HepG2 (cell line): Measurements from ENCODE around the gene TMEM187. TPM values are rescaled to one million over a fixed set of nuclear protein-coding genes. Genes with fewer than 3 reads are reported as not detected.
A peak's percentile ranks its signal among the peaks of the same experiment; 100 is the strongest.

Experiments
- CC2D1A ChIP-seq: sonication (generic); formaldehyde crosslinking; IDR thresholded peaks from 2 replicates; pipeline ENCODE4 v1.8.1; 2023; ENCODE audit warnings: mild to moderate bottlenecking, missing genetic modification reagents
- ELF3 ChIP-seq: IDR thresholded peaks from 2 replicates; pipeline ENCODE4 v1.6.1; 2016; ENCODE audit warnings: missing genetic modification reagents, missing compliant biosample characterization
- HNRNPK ChIP-seq: fragments of 200-400 bp; formaldehyde crosslinking; IDR thresholded peaks from 2 replicates; pipeline ENCODE4 v1.6.1; 2018; ENCODE audit warnings: low read length, low read depth, moderate library complexity, mild to moderate bottlenecking; ENCODE audit not compliant: poor library complexity, severe bottlenecking
- JDP2 ChIP-seq: sonication (generic); formaldehyde crosslinking; IDR thresholded peaks from 2 replicates; pipeline ENCODE4 v1.8.1; 2022; ENCODE audit warnings: missing genetic modification reagents, borderline replicate concordance
- NAIF1 ChIP-seq: sonication (generic); formaldehyde crosslinking; IDR thresholded peaks from 2 replicates; pipeline ENCODE4 v1.5.0; 2020; ENCODE audit warnings: mild to moderate bottlenecking, missing genetic modification reagents, borderline replicate concordance
- NCOA1 ChIP-seq: sonication (generic); formaldehyde crosslinking; IDR thresholded peaks from 2 replicates; pipeline ENCODE4 v1.9.0; 2021; ENCODE audit warnings: missing genetic modification reagents
- NKX3-1 ChIP-seq: sonication (generic); formaldehyde crosslinking; IDR thresholded peaks from 2 replicates; pipeline ENCODE4 v1.5.0; 2020; ENCODE audit warnings: missing genetic modification reagents
- POLR2A ChIP-seq, 2 experiments: IDR thresholded peaks; 2 replicates each; pipeline ENCODE4 v1.6.1; 2011; ENCODE audit warnings: low read depth in 2 of 2, low read length in 2 of 2, mild to moderate bottlenecking in 1 of 2, moderate library complexity in 1 of 2; ENCODE audit not compliant: insufficient read depth in 1 of 2
- SP140L ChIP-seq: sonication (generic); formaldehyde crosslinking; IDR thresholded peaks from 2 replicates; pipeline ENCODE4 v1.4.0; 2020; ENCODE audit warnings: missing genetic modification reagents, borderline replicate concordance
- TARDBP ChIP-seq: sonication (generic); formaldehyde crosslinking; IDR thresholded peaks from 2 replicates; pipeline ENCODE4 v1.8.0; 2022; ENCODE audit warnings: mild to moderate bottlenecking, missing genetic modification reagents
- ZNF207 ChIP-seq: fragments of 450-650 bp; IDR thresholded peaks from 2 replicates; pipeline ENCODE4 v1.6.1; 2016; ENCODE audit warnings: antibody characterized with exemption, borderline replicate concordance
- ZNF225 ChIP-seq: sonication (generic); formaldehyde crosslinking; IDR thresholded peaks from 2 replicates; pipeline ENCODE4 v1.4.0; 2020; ENCODE audit warnings: mild to moderate bottlenecking, missing genetic modification reagents
- ZNF274 ChIP-seq: sonication (generic); formaldehyde crosslinking; IDR thresholded peaks from 2 replicates; pipeline ENCODE4 v1.5.1; 2020; ENCODE audit warnings: mild to moderate bottlenecking, missing genetic modification reagents
- ZNF33A ChIP-seq: sonication (generic); formaldehyde crosslinking; IDR thresholded peaks from 2 replicates; pipeline ENCODE4 v1.5.1; 2020; ENCODE audit warnings: missing genetic modification reagents, mild to moderate bottlenecking, moderate library complexity, borderline replicate concordance
- ZNF605 ChIP-seq: sonication (generic); formaldehyde crosslinking; IDR thresholded peaks from 2 replicates; pipeline ENCODE4 v1.8.0; 2022; ENCODE audit warnings: mild to moderate bottlenecking, missing genetic modification reagents
- ZNF619 ChIP-seq: sonication (generic); formaldehyde crosslinking; IDR thresholded peaks from 2 replicates; pipeline ENCODE4 v1.4.0; 2020; ENCODE audit warnings: mild to moderate bottlenecking, missing genetic modification reagents
- ZNF816 ChIP-seq: sonication (generic); formaldehyde crosslinking; IDR thresholded peaks from 2 replicates; pipeline ENCODE4 v1.8.0; 2022; ENCODE audit warnings: missing genetic modification reagents, mild to moderate bottlenecking, borderline replicate concordance
- polyA plus RNA-seq, 8 experiments: library from polyadenylated mRNA; depleted of rRNA in 3 of 8; stranded (reverse) in 7 of 8; unstranded in 1 of 8; fragments of >200 nt; fragmentation: Illumina TruSeq in 4 of 8; extraction: Trizol in 4 of 8; gene quantifications; 2 replicates each; pipeline versions ENCODE4 v1.2.1 to v1.2.3, GENCODE V29; 2011 to 2016; ENCODE audit warnings: low read depth in 4 of 8, missing spikeins in 1 of 8, mixed read lengths in 1 of 8; ENCODE audit not compliant: insufficient read depth in 1 of 8
- total RNA-seq, 5 experiments: library from RNA; depleted of rRNA; stranded (reverse); fragments of >200 nt; fragmentation: Illumina TruSeq; extraction: Trizol; gene quantifications; 2 replicates each; pipeline ENCODE4 v1.2.3, GENCODE V29; 2016; ENCODE audit warnings: low read depth in 1 of 5
- TF ChIP-seq, protein P1 (sequence below): sonication (generic); formaldehyde crosslinking; IDR thresholded peaks from 2 replicates; pipeline ENCODE4 v1.4.0; 2020; ENCODE audit warnings: missing genetic modification reagents, borderline replicate concordance
- TF ChIP-seq, protein P2 (sequence below): sonication (generic); formaldehyde crosslinking; IDR thresholded peaks from 2 replicates; pipeline ENCODE4 v1.4.0; 2020; ENCODE audit warnings: missing genetic modification reagents
- TF ChIP-seq, protein P3 (sequence below): sonication (generic); formaldehyde crosslinking; IDR thresholded peaks from 2 replicates; pipeline ENCODE4 v1.8.0; 2023; ENCODE audit warnings: mild to moderate bottlenecking, missing genetic modification reagents
- TF ChIP-seq, protein P4 (sequence below): sonication (generic); formaldehyde crosslinking; IDR thresholded peaks from 2 replicates; pipeline ENCODE4 v1.4.0; 2020; ENCODE audit warnings: missing genetic modification reagents, borderline replicate concordance

TMEM187 gene
- total and polyA plus RNA-seq, 2 of the 13 experiments (the other 11 are each of a cell fraction or from before 2014, with no cell fraction given): 2.2 to 6.2 TPM

DNA sequence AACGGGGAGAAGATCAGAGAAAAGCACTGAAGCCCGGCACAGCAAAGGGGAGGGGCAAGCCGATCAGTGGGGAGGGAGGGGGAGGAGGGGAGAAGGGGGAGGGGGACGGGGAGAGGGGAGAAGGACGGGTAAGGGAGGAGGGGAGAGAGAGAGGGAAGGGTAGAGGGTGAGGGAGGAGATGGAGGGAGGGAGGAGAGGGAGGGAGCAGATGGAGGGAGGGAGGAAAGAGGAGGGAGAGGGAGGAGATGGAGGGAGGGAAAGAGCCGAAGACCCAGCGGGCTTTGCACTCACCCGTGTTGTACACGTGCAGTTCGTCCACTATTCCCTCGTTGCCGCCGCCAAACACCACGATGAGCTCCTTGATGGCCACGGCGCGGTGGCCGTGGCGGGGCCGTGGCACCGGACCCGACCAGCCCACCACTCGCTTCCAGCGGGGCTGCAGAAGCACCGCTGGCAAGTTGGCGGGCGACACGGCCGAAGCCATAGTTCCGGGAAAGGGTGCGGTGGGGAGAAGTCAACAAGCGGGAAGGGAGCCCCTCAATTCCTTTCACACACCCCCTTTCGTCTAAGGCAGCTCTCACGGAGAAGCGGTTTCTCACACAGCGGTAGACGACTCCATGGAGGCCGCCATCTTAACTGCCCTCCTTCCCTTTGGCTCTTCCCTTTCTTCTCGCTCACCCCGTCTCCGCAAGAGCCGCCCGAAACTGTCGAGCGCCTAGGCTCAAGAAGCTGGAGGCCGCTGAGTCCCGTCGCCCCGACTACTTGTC is 2.0 kb upstream of the TMEM187 start (continued):
- TF ChIP-seq, protein P1, sequence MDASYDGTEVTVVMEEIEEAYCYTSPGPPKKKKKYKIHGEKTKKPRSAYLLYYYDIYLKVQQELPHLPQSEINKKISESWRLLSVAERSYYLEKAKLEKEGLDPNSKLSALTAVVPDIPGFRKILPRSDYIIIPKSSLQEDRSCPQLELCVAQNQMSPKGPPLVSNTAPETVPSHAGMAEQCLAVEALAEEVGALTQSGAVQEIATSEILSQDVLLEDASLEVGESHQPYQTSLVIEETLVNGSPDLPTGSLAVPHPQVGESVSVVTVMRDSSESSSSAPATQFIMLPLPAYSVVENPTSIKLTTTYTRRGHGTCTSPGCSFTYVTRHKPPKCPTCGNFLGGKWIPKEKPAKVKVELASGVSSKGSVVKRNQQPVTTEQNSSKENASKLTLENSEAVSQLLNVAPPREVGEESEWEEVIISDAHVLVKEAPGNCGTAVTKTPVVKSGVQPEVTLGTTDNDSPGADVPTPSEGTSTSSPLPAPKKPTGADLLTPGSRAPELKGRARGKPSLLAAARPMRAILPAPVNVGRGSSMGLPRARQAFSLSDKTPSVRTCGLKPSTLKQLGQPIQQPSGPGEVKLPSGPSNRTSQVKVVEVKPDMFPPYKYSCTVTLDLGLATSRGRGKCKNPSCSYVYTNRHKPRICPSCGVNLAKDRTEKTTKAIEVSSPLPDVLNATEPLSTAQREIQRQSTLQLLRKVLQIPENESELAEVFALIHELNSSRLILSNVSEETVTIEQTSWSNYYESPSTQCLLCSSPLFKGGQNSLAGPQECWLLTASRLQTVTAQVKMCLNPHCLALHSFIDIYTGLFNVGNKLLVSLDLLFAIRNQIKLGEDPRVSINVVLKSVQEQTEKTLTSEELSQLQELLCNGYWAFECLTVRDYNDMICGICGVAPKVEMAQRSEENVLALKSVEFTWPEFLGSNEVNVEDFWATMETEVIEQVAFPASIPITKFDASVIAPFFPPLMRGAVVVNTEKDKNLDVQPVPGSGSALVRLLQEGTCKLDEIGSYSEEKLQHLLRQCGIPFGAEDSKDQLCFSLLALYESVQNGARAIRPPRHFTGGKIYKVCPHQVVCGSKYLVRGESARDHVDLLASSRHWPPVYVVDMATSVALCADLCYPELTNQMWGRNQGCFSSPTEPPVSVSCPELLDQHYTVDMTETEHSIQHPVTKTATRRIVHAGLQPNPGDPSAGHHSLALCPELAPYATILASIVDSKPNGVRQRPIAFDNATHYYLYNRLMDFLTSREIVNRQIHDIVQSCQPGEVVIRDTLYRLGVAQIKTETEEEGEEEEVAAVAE (CRISPR knock-in tag): 0 out of 2 replicates have a peak, but pooled peaks have one; percentile 17
- TF ChIP-seq ZNF33A (CRISPR knock-in tag) (no peak), POLR2A (IDR thresholded peaks at IDR 0.05; ENCODE audit: insufficient read depth in 1 of 2, low read depth in 2 of 2, low read length in 2 of 2) (peak in 1 of 2 experiments; percentile 52; a peak in 1 of 4 replicates), ZNF816 (CRISPR knock-in tag) (0 out of 2 replicates have a peak, but pooled peaks have one; percentile 32), CC2D1A (CRISPR knock-in tag) (no peak), NKX3-1 (CRISPR knock-in tag) (no peak), TARDBP (CRISPR knock-in tag) (no peak), SP140L (CRISPR knock-in tag) (no peak), ZNF225 (CRISPR knock-in tag) (no peak), NAIF1 (CRISPR knock-in tag) (no peak), ZNF207 (no peak), JDP2 (CRISPR knock-in tag) (no peak), NCOA1 (CRISPR knock-in tag) (no peak), ELF3 (CRISPR knock-in tag) (0 out of 2 replicates have a peak, but pooled peaks have one; percentile 4), HNRNPK (peak; percentile 85), ZNF619 (CRISPR knock-in tag) (no peak), ZNF274 (CRISPR knock-in tag) (no peak), ZNF605 (CRISPR knock-in tag) (no peak)
- TF ChIP-seq, protein P2, sequence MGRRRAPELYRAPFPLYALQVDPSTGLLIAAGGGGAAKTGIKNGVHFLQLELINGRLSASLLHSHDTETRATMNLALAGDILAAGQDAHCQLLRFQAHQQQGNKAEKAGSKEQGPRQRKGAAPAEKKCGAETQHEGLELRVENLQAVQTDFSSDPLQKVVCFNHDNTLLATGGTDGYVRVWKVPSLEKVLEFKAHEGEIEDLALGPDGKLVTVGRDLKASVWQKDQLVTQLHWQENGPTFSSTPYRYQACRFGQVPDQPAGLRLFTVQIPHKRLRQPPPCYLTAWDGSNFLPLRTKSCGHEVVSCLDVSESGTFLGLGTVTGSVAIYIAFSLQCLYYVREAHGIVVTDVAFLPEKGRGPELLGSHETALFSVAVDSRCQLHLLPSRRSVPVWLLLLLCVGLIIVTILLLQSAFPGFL (CRISPR knock-in tag): no peak
- TF ChIP-seq, protein P3, sequence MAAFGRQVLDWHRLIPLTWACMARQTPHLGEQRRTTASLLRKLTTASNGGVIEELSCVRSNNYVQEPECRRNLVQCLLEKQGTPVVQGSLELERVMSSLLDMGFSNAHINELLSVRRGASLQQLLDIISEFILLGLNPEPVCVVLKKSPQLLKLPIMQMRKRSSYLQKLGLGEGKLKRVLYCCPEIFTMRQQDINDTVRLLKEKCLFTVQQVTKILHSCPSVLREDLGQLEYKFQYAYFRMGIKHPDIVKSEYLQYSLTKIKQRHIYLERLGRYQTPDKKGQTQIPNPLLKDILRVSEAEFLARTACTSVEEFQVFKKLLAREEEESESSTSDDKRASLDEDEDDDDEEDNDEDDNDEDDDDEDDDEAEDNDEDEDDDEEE (CRISPR knock-in tag): no peak
- TF ChIP-seq, protein P4, sequence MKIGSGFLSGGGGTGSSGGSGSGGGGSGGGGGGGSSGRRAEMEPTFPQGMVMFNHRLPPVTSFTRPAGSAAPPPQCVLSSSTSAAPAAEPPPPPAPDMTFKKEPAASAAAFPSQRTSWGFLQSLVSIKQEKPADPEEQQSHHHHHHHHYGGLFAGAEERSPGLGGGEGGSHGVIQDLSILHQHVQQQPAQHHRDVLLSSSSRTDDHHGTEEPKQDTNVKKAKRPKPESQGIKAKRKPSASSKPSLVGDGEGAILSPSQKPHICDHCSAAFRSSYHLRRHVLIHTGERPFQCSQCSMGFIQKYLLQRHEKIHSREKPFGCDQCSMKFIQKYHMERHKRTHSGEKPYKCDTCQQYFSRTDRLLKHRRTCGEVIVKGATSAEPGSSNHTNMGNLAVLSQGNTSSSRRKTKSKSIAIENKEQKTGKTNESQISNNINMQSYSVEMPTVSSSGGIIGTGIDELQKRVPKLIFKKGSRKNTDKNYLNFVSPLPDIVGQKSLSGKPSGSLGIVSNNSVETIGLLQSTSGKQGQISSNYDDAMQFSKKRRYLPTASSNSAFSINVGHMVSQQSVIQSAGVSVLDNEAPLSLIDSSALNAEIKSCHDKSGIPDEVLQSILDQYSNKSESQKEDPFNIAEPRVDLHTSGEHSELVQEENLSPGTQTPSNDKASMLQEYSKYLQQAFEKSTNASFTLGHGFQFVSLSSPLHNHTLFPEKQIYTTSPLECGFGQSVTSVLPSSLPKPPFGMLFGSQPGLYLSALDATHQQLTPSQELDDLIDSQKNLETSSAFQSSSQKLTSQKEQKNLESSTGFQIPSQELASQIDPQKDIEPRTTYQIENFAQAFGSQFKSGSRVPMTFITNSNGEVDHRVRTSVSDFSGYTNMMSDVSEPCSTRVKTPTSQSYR (CRISPR knock-in tag): no peak
